ENCODE results near the gene WFS1.

GRCh38 chr4:6259886-6260285 lies 9.8 kb upstream of the WFS1 start:
- TF ChIP-seq CTCF (IDR thresholded peaks at IDR 0.05) (no peak), POLR2A (IDR thresholded peaks at IDR 0.05) (no peak)

Data from right lobe of liver (tissue), 4 donors.